IMR-90 (cell line): Measurements from ENCODE around the gene HPGDS. TPM values are rescaled to one million over a fixed set of nuclear protein-coding genes. Genes with fewer than 3 reads are reported as not detected.

ENCODE experiments used
- ATAC-seq: fragments of 200-7000 bp; cut with Tn5 transposase; 2 replicates; pipeline ENCODE4 v1.9.1; 2020; ENCODE audit warnings: low read depth, mild to moderate bottlenecking, moderate library complexity
- BruUV-seq: library from RNA; stranded (reverse); fragments of 400-500 nt; replicated peaks from 2 replicates; lab custom pipeline; 2021; lab: Mats Ljungman, UMichigan
- CTCF ChIA-PET: fragments of 300-600 bp; formaldehyde crosslinking; extraction: SDS; loops from one replicate; lab custom pipeline; 2021; ENCODE audit warnings: antibody characterized with exemption; lab: Yijun Ruan, JAX
- POLR2A ChIA-PET: fragments of 300-600 bp; sonication (Branson Sonifier 250); formaldehyde crosslinking; loops from one replicate; lab custom pipeline; 2022; ENCODE audit warnings: antibody characterized with exemption; ENCODE audit not compliant: unreplicated experiment; lab: Charles Lee
- DNase-seq: peaks from one replicate; pipeline ENCODE4 v3.0.0; 2013
- H2AFZ ChIP-seq: replicated peaks from 2 replicates; pipeline ENCODE3; 2013; ENCODE audit warnings: low read length, mild to moderate bottlenecking; ENCODE audit not compliant: poor library complexity
- H2AK5ac ChIP-seq: 2 replicates; pipeline ENCODE4 v1.6.1; 2013; ENCODE audit warnings: low read depth, low read length, inconsistent platforms
- H2AK9ac ChIP-seq: replicated peaks from 2 replicates; pipeline ENCODE3; 2013; ENCODE audit warnings: mild to moderate bottlenecking, low read depth, low read length, moderate library complexity; ENCODE audit not compliant: poor library complexity
- H2BK120ac ChIP-seq: 2 replicates; pipeline ENCODE4 v1.6.1; 2013; ENCODE audit warnings: low read depth, low read length, inconsistent platforms
- H2BK15ac ChIP-seq: 3 replicates; pipeline ENCODE4 v1.6.1; 2013; ENCODE audit warnings: low read depth, low read length, inconsistent platforms
- H2BK20ac ChIP-seq: 2 replicates; pipeline ENCODE4 v1.6.1; 2013; ENCODE audit warnings: low read depth, mild to moderate bottlenecking, inconsistent platforms, low read length, moderate library complexity
- H2BK5ac ChIP-seq: 2 replicates; pipeline ENCODE4 v1.6.1; 2013; ENCODE audit warnings: mild to moderate bottlenecking, low read depth, low read length, inconsistent platforms; ENCODE audit not compliant: poor library complexity, severe bottlenecking
- H3K14ac ChIP-seq: replicated peaks from 2 replicates; pipeline ENCODE4 v1.6.1; 2013; ENCODE audit warnings: low read depth, low read length, inconsistent platforms
- H3K18ac ChIP-seq: 2 replicates; pipeline ENCODE4 v1.6.1; 2013; ENCODE audit warnings: low read depth, low read length, control low read depth
- H3K23ac ChIP-seq: 2 replicates; pipeline ENCODE4 v1.6.1; 2013; ENCODE audit warnings: low read depth, low read length, inconsistent platforms
- H3K27ac ChIP-seq: 2 replicates; pipeline ENCODE4 v1.5.1; 2013; ENCODE audit warnings: mild to moderate bottlenecking, control low read depth, low read length; ENCODE audit not compliant: insufficient read depth
- H3K27me3 ChIP-seq: 2 replicates; pipeline ENCODE4 v1.6.1; 2013; ENCODE audit warnings: low read length; ENCODE audit not compliant: control insufficient read depth, insufficient read depth
- H3K36me3 ChIP-seq: 2 replicates; pipeline ENCODE4 v1.6.1; 2013; ENCODE audit warnings: low read length, mixed read lengths; ENCODE audit not compliant: control insufficient read depth, insufficient read depth
- H3K4ac ChIP-seq: 2 replicates; pipeline ENCODE4 v1.6.1; 2013; ENCODE audit warnings: low read depth, low read length, inconsistent platforms
- H3K4me1 ChIP-seq: 2 replicates; pipeline ENCODE4 v1.6.1; 2013; ENCODE audit warnings: low read length, mixed read lengths; ENCODE audit not compliant: control insufficient read depth, insufficient read depth
- H3K4me2 ChIP-seq: 2 replicates; pipeline ENCODE4 v1.6.1; 2013; ENCODE audit warnings: low read depth, mild to moderate bottlenecking, control low read depth, low read length, moderate library complexity
- H3K4me3 ChIP-seq: 2 replicates; pipeline ENCODE4 v1.5.1; 2013; ENCODE audit warnings: low read depth, mild to moderate bottlenecking, control low read depth, low read length, moderate library complexity; ENCODE audit not compliant: insufficient read depth
- H3K56ac ChIP-seq: 2 replicates; pipeline ENCODE4 v1.6.1; 2013; ENCODE audit warnings: low read length, inconsistent platforms; ENCODE audit not compliant: insufficient read depth; ENCODE audit errors: extremely low read depth
- H3K79me1 ChIP-seq, 2 experiments: 2 replicates each; pipeline ENCODE4 v1.6.1; 2013; ENCODE audit warnings: low read length in 2 of 2, inconsistent platforms in 1 of 2, low read depth in 1 of 2
- H3K9ac ChIP-seq: 2 replicates; pipeline ENCODE4 v1.6.1; 2013; ENCODE audit warnings: low read depth, low read length, control low read depth
- H3K9me1 ChIP-seq: 2 replicates; pipeline ENCODE4 v1.6.1; 2013; ENCODE audit warnings: low read length, inconsistent platforms; ENCODE audit not compliant: insufficient read depth
- H3K9me3 ChIP-seq: 2 replicates; pipeline ENCODE4 v1.6.1; 2013; ENCODE audit warnings: low read length; ENCODE audit not compliant: control insufficient read depth, insufficient read depth
- H4K20me1 ChIP-seq: 2 replicates; pipeline ENCODE4 v1.6.1; 2013; ENCODE audit warnings: low read length, inconsistent platforms; ENCODE audit not compliant: insufficient read depth
- H4K5ac ChIP-seq: 2 replicates; pipeline ENCODE4 v1.6.1; 2013; ENCODE audit warnings: mild to moderate bottlenecking, low read depth, low read length, control low read depth
- H4K8ac ChIP-seq, 2 experiments: 2 replicates each; pipeline ENCODE4 v1.6.1; 2013; ENCODE audit warnings: low read depth in 2 of 2, low read length in 2 of 2, control low read depth in 1 of 2, inconsistent platforms in 1 of 2
- H4K91ac ChIP-seq: 2 replicates; pipeline ENCODE4 v1.6.1; 2013; ENCODE audit warnings: low read depth, low read length, inconsistent platforms; ENCODE audit not compliant: insufficient read depth
- BHLHE40 ChIP-seq: fragments of 150-350 bp; IDR thresholded peaks from 2 replicates; pipeline ENCODE4 v1.6.1; 2016; ENCODE audit warnings: mild to moderate bottlenecking, low read depth, low read length
- CEBPB ChIP-seq: IDR thresholded peaks from 2 replicates; pipeline ENCODE4 v1.6.1; 2012; ENCODE audit warnings: low read depth, low read length, improper control_type of control experiment
- WGBS, 2 experiments: methylation state at CpG; one replicate each; pipeline versions ENCODE4 v1.1.5 to v1.1.7; 2013; ENCODE audit warnings: missing lambda C conversion rate in 2 of 2; ENCODE audit not compliant: insufficient read length in 1 of 2; ENCODE audit errors: extremely low coverage in 2 of 2; 5-methylcytosine and 5-hydroxymethylcytosine counted together
- dilution Hi-C: fragments of 300-500 bp; cut with HindIII; formaldehyde crosslinking; loops from one replicate; pipeline ENCODE4 v1.14.3; 2018; ENCODE audit warnings: low sequenced_read_pairs; ENCODE audit not compliant: unreplicated experiment
- in situ Hi-C: fragments of 300-500 bp; cut with MboI; formaldehyde crosslinking; loops from 3 replicates; pipeline ENCODE4 v1.14.3; 2019; ENCODE audit warnings: low sequenced_read_pairs, inconsistent platforms, mixed read lengths
- intact Hi-C: fragments of 100-400 bp; cut with micrococcal nuclease; formaldehyde crosslinking; loops from 2 replicates; pipeline ENCODE4 v1.10.0; 2022
- polyA plus RNA-seq, 3 experiments: library from polyadenylated mRNA; depleted of rRNA; stranded (reverse); fragments of >200 nt; gene quantifications; 2 replicates each; pipeline ENCODE4 v1.2.3, GENCODE V29; 2012; ENCODE audit warnings: low replicate concordance in 1 of 3
- total RNA-seq: library from RNA; depleted of rRNA; stranded (reverse); fragments of >200 nt; gene quantifications from 2 replicates; pipeline ENCODE4 v1.2.3, GENCODE V29; 2012

The HPGDS gene
- total and polyA plus RNA-seq, 2 of the 4 experiments (the other 2 are of a cell fraction) = not detected

DNA sequence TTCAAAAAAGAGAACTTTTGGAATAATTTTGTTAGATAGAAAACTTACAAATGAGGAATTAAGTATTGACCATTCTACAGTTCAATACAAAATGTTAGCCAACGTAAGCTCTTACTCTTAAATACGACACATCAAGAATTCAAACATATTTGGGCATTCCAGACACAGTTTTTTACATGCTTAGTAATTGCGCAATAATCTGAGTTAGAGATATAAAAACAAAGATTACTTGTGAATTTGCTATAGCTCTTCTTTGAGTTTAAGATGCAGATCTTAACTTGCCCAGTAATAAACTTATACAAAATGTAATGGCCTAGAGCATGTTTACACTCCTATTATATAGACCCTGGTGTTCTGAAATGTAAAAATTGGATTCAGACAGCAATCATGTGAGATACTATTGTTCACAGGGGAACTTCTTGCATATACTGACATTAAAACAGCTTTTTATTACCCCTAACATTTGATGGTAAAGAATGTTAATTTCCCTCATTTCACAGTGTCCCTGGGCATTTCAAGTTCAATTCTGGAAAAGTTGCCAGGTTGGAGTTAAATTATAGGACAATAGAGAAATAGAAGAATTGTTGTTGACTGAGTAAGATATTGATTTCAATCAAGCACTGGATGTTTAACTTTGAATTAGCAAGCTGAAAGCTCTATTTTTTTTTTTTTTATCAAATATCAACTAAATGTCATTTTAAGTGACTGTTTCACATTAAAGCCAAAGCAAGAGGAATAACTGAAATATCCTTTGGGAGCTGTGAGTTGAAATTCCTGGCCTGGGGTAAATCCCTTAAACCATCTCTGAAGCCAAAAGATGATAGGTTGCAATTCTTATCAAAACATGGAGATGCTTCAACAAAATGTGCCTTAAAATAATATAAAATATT lies 910 bp downstream of the HPGDS start:
- no peak overlapping the region for H3K9ac ChIP-seq
- dilution Hi-C loops = no loop called here
- H3K23ac ChIP-seq = no peak overlapping the region
- no peak overlapping the region for H3K4me3 ChIP-seq
- ChIA-PET POLR2A (interaction anchor here (0.6 kb wide), 1 partner anchor 1971 kb away, joined by 4 read pairs; no protein-coding TSS in a partner anchor), CTCF (no interaction called here)
- H2BK15ac ChIP-seq = no peak overlapping the region
- no peak overlapping the region for H3K4me2 ChIP-seq
- H3K9me3 ChIP-seq = no peaks in the 10 kb centered on the region
- peaks cover 2% of the 10 kb centered on the region; the same call in 1 of the 2 replicates for H3K27me3 ChIP-seq
- TF ChIP-seq CEBPB = peak; percentile 99
- TF ChIP-seq BHLHE40 = no peak
- no peak overlapping the region for H4K8ac ChIP-seq
- H4K20me1 ChIP-seq = no peaks in the 10 kb centered on the region
- WGBS, 2 experiments = no CpG with 5 or more reads among the region's 3 CpGs
- no peaks in the 10 kb centered on the region for H3K36me3 ChIP-seq
- no peak overlapping the region for H3K27ac ChIP-seq
- no peak overlapping the region for H4K5ac ChIP-seq
- H2AK5ac ChIP-seq = no peak overlapping the region
- ATAC-seq (no peak), DNase-seq (no peak)
- no peak overlapping the region for H3K56ac ChIP-seq
- BruUV-seq = no TSS peak
- intact Hi-C loops = no loop called here
- no peak overlapping the region for H2BK20ac ChIP-seq
- H3K4me1 ChIP-seq = no peaks in the 10 kb centered on the region
- H2AFZ ChIP-seq = no peak overlapping the region
- H3K14ac ChIP-seq = no peak overlapping the region
- no peak overlapping the region for H2AK9ac ChIP-seq
- no peak overlapping the region for H3K18ac ChIP-seq
- H2BK5ac ChIP-seq = no peak overlapping the region
- in situ Hi-C loops = no loop called here
- no peak overlapping the region for H3K4ac ChIP-seq
- no peaks in the 10 kb centered on the region for H3K79me1 ChIP-seq
- H2BK120ac ChIP-seq = no peak overlapping the region
- H4K91ac ChIP-seq = no peak overlapping the region
- H3K9me1 ChIP-seq = no peaks in the 10 kb centered on the region
